ENCODE data around the gene RPS15A.

RPS15A gene

GRCh38 chr16:18803569-18804462, 13.7 kb upstream of the RPS15A start:
- Histone ChIP-seq H3K36me3 (ENCODE audit: insufficient read depth, low read length) (peaks cover under 1% of the 10 kb centered on the region; the same call in 1 of the 2 replicates), H3K9me3 (ENCODE audit: control insufficient read depth, insufficient read depth, low read length) (no peaks in the 10 kb centered on the region), H3K4me1 (ENCODE audit: insufficient read depth, low read length) (peaks cover 35% of the 10 kb centered on the region), H3K9ac (ENCODE audit: low read depth, low read length) (no peak overlapping the region; the same call in 1 of the 2 replicates)

- Histone ChIP-seq H3K36me3 (ENCODE audit: insufficient read depth, low read length) (peaks cover 4% of the 10 kb centered on the region), H3K4me1 (ENCODE audit: insufficient read depth, low read length) (peaks cover 35% of the 10 kb centered on the region), H3K9me3 (ENCODE audit: control insufficient read depth, insufficient read depth, low read length) (no peaks in the 10 kb centered on the region), H3K9ac (ENCODE audit: low read depth, low read length) (no peak overlapping the region)
These were observed 12.7 kb upstream of the RPS15A start for GRCh38 chr16:18802767-18803343.

DNA sequence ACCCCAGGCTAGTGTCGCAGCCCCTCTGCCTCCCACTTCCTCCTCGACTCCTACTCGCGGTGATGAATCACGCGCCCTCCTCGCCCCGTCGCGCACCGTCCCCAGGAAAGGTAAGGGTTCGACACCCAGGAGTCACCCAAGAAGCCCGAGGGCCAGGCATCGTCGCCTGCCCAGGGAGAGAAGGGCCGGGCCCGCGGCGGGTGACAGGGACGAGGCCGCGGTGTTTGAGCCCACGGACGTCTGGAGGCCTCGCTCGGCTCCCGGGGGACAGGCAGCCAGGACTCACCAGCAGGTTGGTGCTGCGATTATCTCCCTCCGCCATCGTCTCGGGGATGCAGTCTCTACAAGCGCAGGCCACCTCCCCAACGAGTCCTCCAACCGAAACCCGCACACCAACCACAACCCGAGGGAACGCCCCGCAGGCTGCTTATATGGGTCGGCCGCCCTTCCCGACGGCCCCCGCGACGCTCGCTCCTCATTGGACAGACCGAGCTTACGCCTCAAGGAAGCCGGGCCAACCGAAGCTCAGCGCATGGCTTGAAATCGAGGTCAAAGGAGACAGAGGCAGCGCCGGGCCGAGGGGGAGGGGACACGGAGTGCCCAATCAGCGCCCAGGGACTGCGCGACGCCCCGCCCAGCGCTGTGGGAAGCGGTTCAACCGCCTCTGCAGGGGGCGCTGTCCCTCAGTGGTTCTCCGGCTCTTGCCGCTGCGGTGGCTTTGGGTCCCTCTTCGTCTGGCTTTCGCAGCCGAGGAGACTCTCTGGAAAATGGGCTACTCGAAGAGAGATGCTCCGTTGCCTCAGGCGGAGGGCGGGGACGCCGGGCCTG, 11.2 kb upstream of the RPS15A start, which contains the start of gene ARL6IP1:
Gene ARL6IP1, minus strand, starts transcription at position 405 of the 828 bp plus-strand sequence. Its CDS starts 83 bp downstream, at position 322.
- Histone ChIP-seq H3K9me3 (ENCODE audit: control insufficient read depth, insufficient read depth, low read length) (no peaks in the 10 kb centered on the region), H3K9ac (ENCODE audit: low read depth, low read length) (peak within 1 kb of the TSS; percentile 99), H3K4me1 (ENCODE audit: insufficient read depth, low read length) (peaks cover 31% of the 10 kb centered on the region), H3K36me3 (ENCODE audit: insufficient read depth, low read length) (peaks cover 12% of the 10 kb centered on the region)

DNA sequence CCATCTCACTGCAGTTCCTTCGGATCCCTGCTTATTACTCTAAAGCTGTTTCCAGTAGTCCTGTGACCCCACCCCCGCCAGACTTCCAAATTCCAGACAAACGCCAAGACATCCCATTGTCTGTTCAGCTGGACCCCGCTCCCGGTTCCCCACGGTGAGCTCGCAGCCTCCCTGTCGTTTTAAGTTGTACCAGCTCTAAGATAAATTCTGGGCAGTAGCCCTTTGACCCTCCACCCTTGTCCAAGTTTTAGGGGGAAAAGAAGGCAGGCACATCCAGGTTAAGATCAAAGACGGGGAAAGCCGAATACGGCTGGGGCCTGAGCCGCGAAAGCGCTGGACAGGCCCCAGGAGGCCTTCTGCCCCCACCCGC, 10.6 kb upstream of the RPS15A start:
- H3K9ac ChIP-seq (ENCODE audit: low read depth, low read length) = peak overlapping the region; percentile 99
- peaks cover 25% of the 10 kb centered on the region for H3K4me1 ChIP-seq (ENCODE audit: insufficient read depth, low read length)
- H3K9me3 ChIP-seq (ENCODE audit: control insufficient read depth, insufficient read depth, low read length) = no peaks in the 10 kb centered on the region
- H3K36me3 ChIP-seq (ENCODE audit: insufficient read depth, low read length) = peaks cover 17% of the 10 kb centered on the region

DNA sequence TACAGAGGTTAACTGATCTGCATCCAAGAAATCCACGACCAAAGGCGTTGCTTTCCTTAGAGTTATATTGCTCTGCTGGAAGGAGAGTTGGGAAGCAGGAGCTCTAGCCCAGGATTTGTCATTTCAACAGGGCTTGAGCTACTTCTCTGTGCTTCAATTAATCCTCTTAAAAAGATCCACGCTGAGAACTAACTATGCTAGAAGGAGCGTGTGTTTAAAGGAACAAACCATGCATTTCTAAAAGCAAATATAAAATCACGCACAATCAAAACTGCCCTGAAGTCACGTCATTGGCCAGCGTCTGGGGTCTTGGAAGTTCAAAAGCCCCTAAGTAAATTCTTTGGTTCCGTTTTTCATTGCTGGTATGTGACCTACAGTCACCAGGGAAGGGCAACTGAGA, 10.2 kb upstream of the RPS15A start:
- Histone ChIP-seq H3K4me1 (ENCODE audit: insufficient read depth, low read length) (peaks cover 20% of the 10 kb centered on the region), H3K9me3 (ENCODE audit: control insufficient read depth, insufficient read depth, low read length) (no peaks in the 10 kb centered on the region), H3K9ac (ENCODE audit: low read depth, low read length) (peak overlapping the region; percentile 99), H3K36me3 (ENCODE audit: insufficient read depth, low read length) (peaks cover 20% of the 10 kb centered on the region)

- peak overlapping the region; percentile 99 for H3K9ac ChIP-seq (ENCODE audit: low read depth, low read length)
- H3K4me1 ChIP-seq (ENCODE audit: insufficient read depth, low read length) = peaks cover 12% of the 10 kb centered on the region
- no peaks in the 10 kb centered on the region for H3K9me3 ChIP-seq (ENCODE audit: control insufficient read depth, insufficient read depth, low read length)
- peaks cover 25% of the 10 kb centered on the region for H3K36me3 ChIP-seq (ENCODE audit: insufficient read depth, low read length)
These were observed 9.4 kb upstream of the RPS15A start for GRCh38 chr16:18799500-18799899.

DNA sequence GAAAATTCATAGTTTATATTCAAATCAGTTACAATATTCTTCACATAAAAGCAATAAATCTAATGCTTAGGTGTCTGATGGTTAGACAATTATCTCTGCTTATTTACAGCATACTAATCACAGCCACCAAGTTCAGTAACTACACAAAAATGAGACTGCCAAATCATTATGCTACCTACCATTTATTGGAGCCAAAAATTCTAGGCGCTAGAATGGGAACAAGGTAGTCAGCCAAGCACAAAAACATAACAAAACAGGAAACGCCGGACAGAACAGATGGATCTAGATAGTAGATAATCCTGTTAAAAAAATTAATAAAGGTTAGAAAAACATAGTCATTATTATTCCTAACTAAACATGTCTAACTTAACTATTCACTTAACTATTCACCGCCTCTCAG, 7.6 kb upstream of the RPS15A start:
- Histone ChIP-seq H3K4me1 (ENCODE audit: insufficient read depth, low read length) (no peaks in the 10 kb centered on the region; the same call in 1 of the 2 replicates), H3K36me3 (ENCODE audit: insufficient read depth, low read length) (peaks cover 35% of the 10 kb centered on the region), H3K9me3 (ENCODE audit: control insufficient read depth, insufficient read depth, low read length) (no peaks in the 10 kb centered on the region), H3K9ac (ENCODE audit: low read depth, low read length) (no peak overlapping the region)

GRCh38 chr16:18796377-18796776, 6.2 kb upstream of the RPS15A start:
- Histone ChIP-seq H3K9me3 (ENCODE audit: control insufficient read depth, insufficient read depth, low read length) (no peaks in the 10 kb centered on the region), H3K36me3 (ENCODE audit: insufficient read depth, low read length) (peaks cover 36% of the 10 kb centered on the region), H3K4me1 (ENCODE audit: insufficient read depth, low read length) (no peaks in the 10 kb centered on the region; the same call in 1 of the 2 replicates), H3K9ac (ENCODE audit: low read depth, low read length) (no peak overlapping the region)

- Histone ChIP-seq H3K9me3 (ENCODE audit: control insufficient read depth, insufficient read depth, low read length) (no peaks in the 10 kb centered on the region), H3K9ac (ENCODE audit: low read depth, low read length) (no peak overlapping the region), H3K36me3 (ENCODE audit: insufficient read depth, low read length) (peaks cover 46% of the 10 kb centered on the region), H3K4me1 (ENCODE audit: insufficient read depth, low read length) (peaks cover 9% of the 10 kb centered on the region; the same call in 1 of the 2 replicates)
These were observed 2.8 kb upstream of the RPS15A start for GRCh38 chr16:18792836-18793433.

DNA sequence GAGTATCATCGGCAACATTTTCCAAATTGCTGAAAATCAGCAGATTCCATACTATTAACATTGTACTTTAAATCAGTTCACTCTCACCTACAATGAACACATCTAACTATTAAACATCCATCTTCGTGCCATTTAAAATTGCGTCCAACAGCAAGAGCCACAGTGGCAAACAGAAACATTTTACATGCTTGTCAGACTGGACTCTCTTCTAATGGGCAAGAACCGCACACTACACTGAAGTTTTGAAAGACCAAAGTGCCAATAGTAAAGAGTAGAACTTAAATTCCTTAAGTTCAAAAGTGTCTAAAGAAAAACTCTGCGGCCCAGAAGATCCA, 652 bp downstream of the RPS15A start:
- Histone ChIP-seq H3K9me3 (ENCODE audit: control insufficient read depth, insufficient read depth, low read length) (no peaks in the 10 kb centered on the region), H3K4me1 (ENCODE audit: insufficient read depth, low read length) (peaks cover 18% of the 10 kb centered on the region; the same call in 1 of the 2 replicates), H3K9ac (ENCODE audit: low read depth, low read length) (peak overlapping the region; percentile 90), H3K36me3 (ENCODE audit: insufficient read depth, low read length) (peaks cover 52% of the 10 kb centered on the region)

DNA sequence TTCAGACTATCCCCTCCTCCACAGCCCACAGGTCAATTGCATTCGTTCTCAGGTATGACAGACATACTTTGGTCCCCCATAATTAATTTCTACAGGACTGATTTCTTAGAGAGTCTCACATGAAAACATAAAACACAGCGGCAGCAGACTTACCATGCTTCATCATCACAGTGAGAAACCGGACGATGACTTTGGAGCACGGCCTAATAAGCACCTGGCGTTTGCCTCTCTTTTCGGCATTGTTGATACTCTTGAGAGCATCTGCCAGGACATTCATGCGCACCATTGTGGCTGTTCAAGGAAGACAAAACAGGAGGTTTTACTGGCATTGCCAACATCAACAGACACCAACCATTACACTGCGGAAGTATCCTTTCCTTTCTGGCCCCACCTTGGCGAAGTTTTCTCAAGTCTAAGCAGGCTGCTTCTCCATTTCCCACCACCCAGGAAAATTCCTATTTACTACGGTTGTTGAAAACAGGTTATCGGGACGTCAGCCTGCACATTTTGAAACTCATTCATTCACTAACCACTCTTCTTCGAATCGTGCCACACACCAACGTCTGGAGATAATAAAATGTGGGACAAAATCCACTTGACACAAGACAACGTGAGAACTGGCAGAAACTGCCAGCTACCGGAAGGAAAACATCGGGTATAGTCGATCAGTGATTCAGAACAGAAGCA, 1.2 kb downstream of the RPS15A start:
- H3K4me1 ChIP-seq (ENCODE audit: insufficient read depth, low read length) = peaks cover 18% of the 10 kb centered on the region; the same call in 1 of the 2 replicates

DNA sequence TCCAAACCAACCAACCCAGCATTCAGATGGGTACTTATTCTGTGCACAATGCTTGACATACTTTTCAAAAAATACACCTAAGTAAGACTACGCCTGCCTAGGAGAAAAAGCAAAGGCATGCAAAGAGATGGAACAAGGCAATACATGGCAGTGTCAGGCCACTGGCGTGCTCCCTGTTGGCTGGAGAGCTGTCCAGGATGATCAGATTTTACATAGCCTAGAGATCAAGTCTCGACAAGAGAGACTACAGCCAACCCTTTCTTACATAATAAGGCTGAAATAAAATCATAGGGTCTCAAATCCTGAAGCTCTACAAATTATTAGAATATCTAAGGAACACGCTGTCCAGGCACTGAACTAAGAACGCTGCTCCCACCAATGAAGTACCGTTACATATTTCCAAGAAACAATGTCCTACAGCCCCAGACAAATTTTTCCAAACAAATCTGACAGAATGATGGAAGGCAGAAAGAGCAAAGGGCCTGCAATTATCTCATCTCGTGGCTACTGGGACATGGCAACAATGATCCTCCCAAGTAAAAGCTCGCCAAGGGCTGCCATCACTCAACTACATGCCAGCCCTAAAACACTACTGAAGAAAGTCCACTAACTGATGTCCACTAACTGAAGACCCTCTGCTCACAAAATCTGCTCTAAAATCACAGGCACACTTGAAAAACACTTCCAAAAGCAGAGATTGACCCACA, 5.1 kb downstream of the RPS15A start:
- H3K9ac ChIP-seq (ENCODE audit: low read depth, low read length) = no peak overlapping the region
- no peaks in the 10 kb centered on the region for H3K9me3 ChIP-seq (ENCODE audit: control insufficient read depth, insufficient read depth, low read length)
- H3K36me3 ChIP-seq (ENCODE audit: insufficient read depth, low read length) = peaks cover 62% of the 10 kb centered on the region
- peaks cover 18% of the 10 kb centered on the region; the same call in 1 of the 2 replicates for H3K4me1 ChIP-seq (ENCODE audit: insufficient read depth, low read length)

More for the DNA sequence above, 1.2 kb downstream of the RPS15A start:
- H3K9ac ChIP-seq (ENCODE audit: low read depth, low read length) = peak overlapping the region; percentile 90
- H3K36me3 ChIP-seq (ENCODE audit: insufficient read depth, low read length) = peaks cover 53% of the 10 kb centered on the region
- H3K9me3 ChIP-seq (ENCODE audit: control insufficient read depth, insufficient read depth, low read length) = no peaks in the 10 kb centered on the region

Data from ES-I3 (cell line).